GM12878 (cell line): Measurements from ENCODE around the gene SMC3. TPM values are rescaled to one million over a fixed set of nuclear protein-coding genes. Genes with fewer than 3 reads are reported as not detected.
"Not testable (repeated sequence)": the region's sequence is repeated elsewhere in the genome, so short reads cannot be mapped to it uniquely, and the experiment has no call there.

Experiments used
- ATAC-seq: fragments of 200-7000 bp; cut with Tn5 transposase; 3 replicates; pipeline ENCODE4 v1.9.1; 2020; ENCODE audit warnings: mild to moderate bottlenecking, moderate library complexity
- BruUV-seq: library from RNA; stranded (reverse); fragments of 400-500 nt; replicated peaks from 2 replicates; lab custom pipeline; 2021; lab: Mats Ljungman, UMichigan
- CTCF ChIA-PET: fragments of 300-600 bp; sonication (Branson Sonifier 250); formaldehyde crosslinking; extraction: SDS; loops from one replicate; lab custom pipeline; 2021; ENCODE audit warnings: inconsistent platforms; lab: Yijun Ruan, JAX
- POLR2A ChIA-PET: fragments of 350-600 bp; formaldehyde crosslinking; extraction: SDS; loops from one replicate; lab custom pipeline; 2021; ENCODE audit warnings: inconsistent platforms; lab: Charles Lee
- RAD21 ChIA-PET: fragments of 300-600 bp; sonication (Branson Sonifier 250); formaldehyde crosslinking; loops from one replicate; lab custom pipeline; 2023; ENCODE audit warnings: antibody characterized with exemption; ENCODE audit not compliant: unreplicated experiment; lab: Charles Lee
- SMC1A ChIA-PET: fragments of 300-600 bp; sonication (Branson Sonifier 250); formaldehyde crosslinking; loops from one replicate; lab custom pipeline; 2023; ENCODE audit not compliant: unreplicated experiment, uncharacterized antibody; lab: Charles Lee
- DNase-seq: peaks from one replicate; pipeline ENCODE4 v3.0.0-alpha.2; 2011; ENCODE audit warnings: low read depth, low spot score
- FAIRE-seq: peaks from 3 replicates; lab custom pipeline; 2011; peaks lifted over from hg19 to GRCh38; lab: Jason Lieb, UNC
- H2AFZ ChIP-seq: 2 replicates; pipeline ENCODE4 v1.6.0; 2011; ENCODE audit warnings: low read depth, low read length, control low read depth; ENCODE audit not compliant: control insufficient read depth
- H3K27ac ChIP-seq: 2 replicates; pipeline ENCODE4 v1.5.1; 2011; ENCODE audit warnings: control low read depth; ENCODE audit not compliant: control insufficient read depth, insufficient read depth
- H3K27me3 ChIP-seq, 2 experiments: replicated peaks in 1 of 2; 2 replicates each; pipeline versions ENCODE4 v1.6.0 to v1.6.1; 2011; ENCODE audit warnings: low read length in 1 of 2; ENCODE audit not compliant: control insufficient read depth in 2 of 2, insufficient read depth in 2 of 2
- H3K36me3 ChIP-seq, 2 experiments: 2 replicates each; pipeline ENCODE4 v1.5.1; 2011; ENCODE audit warnings: low read length in 1 of 2; ENCODE audit not compliant: control insufficient read depth in 2 of 2, insufficient read depth in 2 of 2
- H3K4me1 ChIP-seq: 2 replicates; pipeline ENCODE4 v1.6.1; 2011; ENCODE audit warnings: mild to moderate bottlenecking, low read length, moderate library complexity, mixed read lengths; ENCODE audit not compliant: control insufficient read depth, insufficient read depth
- H3K4me2 ChIP-seq: 2 replicates; pipeline ENCODE4 v1.6.0; 2011; ENCODE audit warnings: control low read depth; ENCODE audit not compliant: control insufficient read depth, insufficient read depth
- H3K4me3 ChIP-seq: fragments of 200-600 bp; sonication (generic); 2 replicates; pipeline ENCODE4 v1.5.1; 2016
- H3K79me2 ChIP-seq: 2 replicates; pipeline ENCODE4 v1.6.0; 2011; ENCODE audit warnings: low read length; ENCODE audit not compliant: control insufficient read depth, insufficient read depth
- H3K9ac ChIP-seq: 2 replicates; pipeline ENCODE4 v1.8.0; 2011; ENCODE audit warnings: low read length, control low read depth, mixed read lengths; ENCODE audit not compliant: control insufficient read depth, insufficient read depth
- H3K9me3 ChIP-seq: replicated peaks from 3 replicates; pipeline ENCODE4 v1.5.1; 2011; ENCODE audit warnings: mild to moderate bottlenecking, low read length; ENCODE audit not compliant: control insufficient read depth, insufficient read depth
- H4K20me1 ChIP-seq: 2 replicates; pipeline ENCODE4 v1.6.0; 2011; ENCODE audit not compliant: control insufficient read depth, insufficient read depth
- NFIC ChIP-seq: IDR thresholded peaks from 2 replicates; pipeline ENCODE4 v1.6.1; 2012; ENCODE audit warnings: low read depth, mild to moderate bottlenecking, inconsistent platforms, low read length, moderate library complexity
- SMC3 ChIP-seq: IDR thresholded peaks from 2 replicates; pipeline ENCODE4 v1.6.1; 2011; ENCODE audit warnings: low read length, improper control_type of control experiment, borderline replicate concordance
- ZNF622 ChIP-seq: fragments of 450-650 bp; IDR thresholded peaks from 2 replicates; pipeline ENCODE4 v1.6.1; 2017; ENCODE audit warnings: mild to moderate bottlenecking, inconsistent platforms
- WGBS: methylation state at CpG from one replicate; pipeline ENCODE4 v1.1.6; 2016; ENCODE audit warnings: low lambda C conversion rate; ENCODE audit not compliant: insufficient replicate concordance, insufficient coverage; ENCODE audit errors: missing lambda C conversion rate; 5-methylcytosine and 5-hydroxymethylcytosine counted together
- in situ Hi-C: fragments of 300-500 bp; cut with MboI; formaldehyde crosslinking; loops from 9 replicates; pipeline ENCODE4 v1.14.3; 2018; ENCODE audit warnings: mixed read lengths
- intact Hi-C: fragments of 100-400 bp; cut with micrococcal nuclease; formaldehyde crosslinking; loops from one replicate; pipeline ENCODE4 v1.14.2; 2022; ENCODE audit not compliant: unreplicated experiment
- polyA plus RNA-seq, 11 experiments: library from polyadenylated mRNA; depleted of rRNA in 4 of 11; unstranded in 6 of 11; stranded (reverse) in 5 of 11; fragments of >200 nt; fragmentation: Nextera tagmentation in 4 of 11; fragmentation: Illumina TruSeq in 1 of 11; extraction: Ambion mirVana in 4 of 11; extraction: Trizol in 1 of 11; gene quantifications; 1 replicate in 1 of 11; 2 replicates in 10 of 11; pipeline versions ENCODE4 v1.2.1 to v1.2.3, GENCODE V29; 2011 to 2016; ENCODE audit warnings: inconsistent platforms in 2 of 11, missing spikeins in 2 of 11, low read depth in 1 of 11
- total RNA-seq, 4 experiments: library from RNA; depleted of rRNA in 3 of 4; stranded (reverse); fragments of >200 nt in 3 of 4; fragmentation: Illumina TruSeq in 1 of 4; extraction: Trizol in 1 of 4; gene quantifications; 2 replicates each; pipeline versions ENCODE4 v1.2.1 to v1.2.3, GENCODE V29; 2013 to 2021

SMC3 gene
- total and polyA plus RNA-seq, 10 of the 15 experiments (the other 5 are each of a cell fraction or from before 2014, with no cell fraction given): 30.4 to 123 (median 48.3) TPM

- TF ChIP-seq NFIC: no peak
- no peak for TF ChIP-seq ZNF622
- peak; percentile 84 for TF ChIP-seq SMC3
These were observed 42.8 kb downstream of the SMC3 start (continued) for GRCh38 chr10:110610308-110610774.

GRCh38 chr10:110610781-110611180, 43.3 kb downstream of the SMC3 start:
- H4K20me1 ChIP-seq, ATAC-seq, DNase-seq, H3K27me3 ChIP-seq, H3K36me3 ChIP-seq, H2AFZ ChIP-seq, H3K4me3 ChIP-seq, H3K79me2 ChIP-seq, BruUV-seq, H3K27ac ChIP-seq, H3K9me3 ChIP-seq, FAIRE-seq, H3K4me2 ChIP-seq, H3K9ac ChIP-seq: not testable (repeated sequence)
- WGBS: 78% methylated on average over 3 of the region's 3 CpGs
- CTCF ChIA-PET: interaction anchor here (0.6 to 8.0 kb wide), 47 partner anchors 8 to 1526 kb away, joined by 3 to 141 read pairs (median 4); partner anchors contain the start of gene SMNDC1
- RAD21 ChIA-PET: interaction anchor here (0.8 to 3.1 kb wide), 20 partner anchors 8 to 1526 kb away, joined by 3 to 50 read pairs (median 4); partner anchors contain the start of genes PDCD4 and SMNDC1
- POLR2A ChIA-PET: interaction anchor here (0.9 to 2.0 kb wide), 3 partner anchors 70 to 308 kb away, joined by 3 to 4 read pairs (median 3); no protein-coding TSS in a partner anchor
- peaks cover 33% of the 10 kb centered on the region for H3K4me1 ChIP-seq
- intact Hi-C loops (loop anchor here (1.0 to 10.0 kb wide), 5 partner anchors 62 to 404 kb away; no protein-coding TSS in a partner anchor), in situ Hi-C loops (loop anchor here (25.0 kb wide), 1 partner anchor 1527 kb away; no protein-coding TSS in a partner anchor)
- SMC1A ChIA-PET: interaction anchor here (0.6 to 6.9 kb wide), 30 partner anchors 8 to 989 kb away, joined by 3 to 98 read pairs (median 3); no protein-coding TSS in a partner anchor
